HUDEP-2 (cell line): ENCODE measurements around the gene PITX3.

Experiments
- DNase-seq, 76 experiments: peaks; one replicate each; lab custom pipeline; 2025; ENCODE audit not compliant: unreplicated experiment in 76 of 76; lab: John Stamatoyannopoulos, UW

Gene PITX3

DNA sequence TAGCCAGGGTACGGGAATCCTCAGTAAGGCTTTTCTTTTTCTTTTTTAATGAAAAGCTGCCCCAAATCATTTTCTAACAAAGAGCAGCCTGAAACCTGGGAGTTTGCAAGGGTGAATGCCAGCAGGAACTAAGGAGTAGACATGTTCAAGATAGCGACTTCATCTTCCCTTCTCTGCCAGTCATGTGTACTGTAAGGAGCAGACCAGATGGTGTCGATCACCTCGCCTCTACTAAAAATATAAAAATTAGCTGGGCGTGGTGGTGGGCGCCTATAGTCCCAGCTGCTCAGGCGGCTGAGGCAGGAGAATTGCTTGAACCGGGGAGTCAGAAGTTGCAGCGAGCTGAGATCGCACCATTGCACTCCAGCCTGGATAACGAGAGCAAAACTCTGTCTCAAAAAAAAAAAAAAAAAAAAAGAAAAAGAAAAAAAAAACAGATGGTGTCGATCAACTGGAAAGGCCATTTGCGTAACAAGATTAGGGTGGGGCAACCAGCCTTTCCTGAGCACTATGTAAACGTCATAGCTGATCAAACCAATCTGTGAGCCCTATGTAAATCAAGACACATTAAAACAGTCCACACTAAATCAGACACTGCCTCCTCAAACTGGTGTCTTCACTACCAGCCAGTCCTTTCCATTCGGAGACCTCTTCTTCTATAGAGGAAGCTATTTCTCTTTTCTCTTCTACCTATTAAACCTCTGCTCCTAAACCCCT lies 55.3 kb downstream of the PITX3 start:
- DNase-seq, result no peak

DNA sequence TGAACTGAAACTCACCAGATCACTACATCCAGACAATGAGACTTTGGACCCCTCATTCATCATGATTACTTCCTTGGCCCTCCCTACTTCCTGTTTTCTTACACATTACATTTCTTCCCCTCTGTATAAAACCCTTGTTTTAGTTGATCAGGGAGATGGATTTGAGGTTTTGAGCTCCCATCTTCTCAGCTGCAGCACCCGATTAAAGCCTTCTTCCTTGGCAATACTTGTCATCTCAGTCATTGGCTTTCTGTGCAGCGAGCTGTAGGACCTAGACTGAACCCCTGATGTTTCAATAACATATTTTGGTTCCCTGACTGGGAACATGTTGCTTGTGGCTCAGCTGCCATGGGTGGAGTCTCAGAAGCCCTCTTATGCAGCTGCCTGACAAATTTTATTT lies 56.0 kb downstream of the PITX3 start:
- DNase-seq, result no peak

DNA sequence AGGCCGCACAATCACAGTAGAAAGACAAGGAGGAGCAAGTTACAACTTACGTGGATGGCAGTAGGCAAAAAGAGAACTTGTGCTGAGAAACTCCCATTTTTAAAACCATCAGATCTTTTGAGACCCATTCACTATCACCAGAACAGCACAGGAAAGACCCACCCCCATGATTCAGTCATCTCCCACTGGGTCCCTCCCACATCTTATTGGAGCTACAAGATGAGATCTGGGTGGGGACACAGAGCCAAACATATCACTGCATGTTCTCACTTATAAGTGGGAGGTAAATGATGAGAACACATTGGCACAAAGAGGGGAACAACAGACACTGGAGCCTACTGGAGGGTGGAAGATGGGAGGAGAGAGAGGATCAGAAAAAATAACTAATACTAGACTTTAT lies 56.7 kb downstream of the PITX3 start:
- no peak for DNase-seq
